Forelimb muscle (tissue), 1 donor: ENCODE data around the gene PCSK7. TPM values are rescaled to one million over a fixed set of nuclear protein-coding genes. Genes with fewer than 3 reads are reported as not detected.

Experiments used
- DNase-seq: peaks from one replicate; pipeline ENCODE4 v3.0.0-alpha.2; 2013; ENCODE audit warnings: low read depth
- polyA plus RNA-seq: library from polyadenylated mRNA; unstranded; fragments of 120-200 nt; gene quantifications from one replicate; pipeline ENCODE4 v1.2.1, GENCODE V29; 2013; ENCODE audit not compliant: insufficient read length

Gene PCSK7
- polyA plus RNA-seq, 1 donor = 25.4 TPM

- DNase-seq = no peak
These were observed 71.0 kb downstream of the PCSK7 start for GRCh38 chr11:117160826-117161225.

DNA sequence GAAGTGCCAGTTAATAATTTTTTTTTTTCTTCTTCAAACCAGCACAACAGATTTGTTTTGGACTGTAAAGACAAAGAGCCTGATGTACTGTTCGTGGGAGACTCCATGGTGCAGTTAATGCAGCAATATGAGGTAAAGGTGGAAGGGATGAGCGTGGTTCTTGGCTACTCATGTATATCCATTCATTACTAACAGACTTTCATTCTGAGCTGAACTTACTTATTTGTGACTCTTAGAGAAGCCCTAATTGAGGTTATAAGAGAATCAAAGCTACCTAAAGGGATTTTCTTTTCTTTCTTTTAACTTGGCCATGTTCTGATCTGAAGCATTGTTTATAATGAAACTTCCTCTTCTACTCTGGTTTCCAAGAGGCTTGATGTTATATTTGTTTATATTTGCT, 72.0 kb downstream of the PCSK7 start:
- DNase-seq = no peak

GRCh38 chr11:117157507-117157906, 74.4 kb downstream of the PCSK7 start:
- DNase-seq = no peak

DNA sequence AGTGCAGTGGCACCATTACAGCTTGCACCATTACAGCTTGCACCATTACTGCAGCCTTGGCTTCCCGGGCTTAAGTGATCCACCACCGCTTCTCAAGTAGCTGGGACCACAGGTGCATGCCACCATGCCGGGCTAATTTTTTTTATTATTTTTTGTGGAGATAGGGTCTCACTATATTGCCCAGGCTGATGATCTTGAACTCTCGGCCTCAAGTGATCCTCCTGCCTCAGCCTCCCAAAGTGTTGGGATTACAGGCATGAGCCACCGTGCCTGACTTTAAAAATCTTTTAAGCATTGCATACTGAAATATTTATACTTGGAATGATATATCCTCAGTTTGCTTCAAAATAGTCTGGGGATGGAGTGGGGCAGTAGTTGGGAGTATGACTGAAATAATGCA, 77.4 kb downstream of the PCSK7 start:
- no peak for DNase-seq

Other genes starting within 250 kb of the PCSK7 start
- 36.5 TPM for gene SIK3, start 133.6 kb downstream of the PCSK7 start, polyA plus RNA-seq
- gene PAFAH1B2, start 87.8 kb downstream of the PCSK7 start, polyA plus RNA-seq = 46.8 TPM
- 37.0 TPM for gene SIDT2, start 53.3 kb downstream of the PCSK7 start, polyA plus RNA-seq
- gene TAGLN, start 32.7 kb downstream of the PCSK7 start, polyA plus RNA-seq = 75.4 TPM
- 17.8 TPM for gene RNF214, start 598 bp upstream of the PCSK7 start, polyA plus RNA-seq
- 11.9 TPM for gene BACE1-AS, start 59.3 kb upstream of the PCSK7 start, polyA plus RNA-seq
- 35.4 TPM for gene BACE1, start 84.2 kb upstream of the PCSK7 start, polyA plus RNA-seq
- 13.7 TPM for gene CEP164, start 95.8 kb upstream of the PCSK7 start, polyA plus RNA-seq